Measurements from ENCODE around the gene ITGBL1. TPM values are rescaled to one million over a fixed set of nuclear protein-coding genes. Genes with fewer than 3 reads are reported as not detected.

ITGBL1 gene
- total RNA-seq, 3 donors from 2014 or later (not counting 1 experiment from before 2014, with no cell fraction given): not detected

DNA sequence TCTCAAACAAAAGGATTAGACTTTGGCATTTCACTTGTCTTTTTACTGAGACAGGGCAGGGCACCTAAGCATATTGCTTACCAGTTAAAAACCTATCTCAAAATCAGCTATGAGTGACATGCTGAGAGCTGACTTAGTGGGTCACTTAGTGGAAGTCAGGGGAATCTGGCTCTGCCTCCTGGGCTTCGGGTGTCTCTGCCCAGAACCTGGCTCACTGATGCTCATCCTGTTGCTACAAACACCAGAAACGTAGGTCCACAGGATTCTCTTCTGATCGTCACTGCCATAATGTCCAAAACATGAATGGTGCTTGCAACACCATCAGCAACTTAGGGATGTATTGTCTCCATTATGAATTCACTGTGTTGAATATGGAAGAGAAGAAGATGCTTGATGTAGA, 276.1 kb downstream of the ITGBL1 start:
- no peak overlapping the region for H3K27ac ChIP-seq (ENCODE audit: low read length)
- ATAC-seq (no peak), DNase-seq (no peak)
- no peaks in the 10 kb centered on the region for H3K27me3 Mint-ChIP-seq (ENCODE audit: low read depth in 2 of 2)
- H3K9me3 Mint-ChIP-seq: no peaks in the 10 kb centered on the region
- TF ChIP-seq CTCF (IDR thresholded peaks at IDR 0.05): no peak
- H3K36me3 Mint-ChIP-seq: no peaks in the 10 kb centered on the region
- H3K36me3 ChIP-seq (ENCODE audit: control insufficient read depth, insufficient read depth, low read length): no peaks in the 10 kb centered on the region
- no peaks in the 10 kb centered on the region for H3K4me1 Mint-ChIP-seq
- no peaks in the 10 kb centered on the region for H3K9me3 ChIP-seq (ENCODE audit: control insufficient read depth, insufficient read depth, low read length)
- no peaks in the 10 kb centered on the region for H3K4me1 ChIP-seq (ENCODE audit: control insufficient read depth, insufficient read depth, low read length)
- H3K4me3 ChIP-seq (ENCODE audit: low read length): no peak overlapping the region
- intact Hi-C loops (cut with micrococcal nuclease): no loop called here
- no peaks in the 10 kb centered on the region for H3K27me3 ChIP-seq (ENCODE audit: control insufficient read depth, insufficient read depth, low read length)
- H3K27ac Mint-ChIP-seq: no peak overlapping the region
- 84% methylated on average over 3 of the region's 3 CpGs for WGBS (ENCODE audit: insufficient coverage)
- H3K4me3 Mint-ChIP-seq: no peak overlapping the region

- Mint-ChIP-seq H3K9me3 (no peaks in the 10 kb centered on the region), H3K4me3 (no peak overlapping the region), H3K27ac (no peak overlapping the region), H3K27me3 (ENCODE audit: low read depth in 2 of 2) (no peaks in the 10 kb centered on the region), H3K36me3 (no peaks in the 10 kb centered on the region), H3K4me1 (no peaks in the 10 kb centered on the region)
- intact Hi-C loops (cut with micrococcal nuclease): no loop called here
- no peaks in the 10 kb centered on the region for H3K27me3 ChIP-seq (ENCODE audit: control insufficient read depth, insufficient read depth, low read length)
- TF ChIP-seq CTCF (IDR thresholded peaks at IDR 0.05): no peak
- 88% methylated on average over 2 of the region's 3 CpGs for WGBS (ENCODE audit: insufficient coverage)
- no peak for ATAC-seq
- no peaks in the 10 kb centered on the region for H3K9me3 ChIP-seq (ENCODE audit: control insufficient read depth, insufficient read depth, low read length)
- no peak for DNase-seq
- H3K4me1 ChIP-seq (ENCODE audit: control insufficient read depth, insufficient read depth, low read length): no peaks in the 10 kb centered on the region
- H3K4me3 ChIP-seq (ENCODE audit: low read length): no peak overlapping the region
- H3K36me3 ChIP-seq (ENCODE audit: control insufficient read depth, insufficient read depth, low read length): no peaks in the 10 kb centered on the region
- no peak overlapping the region for H3K27ac ChIP-seq (ENCODE audit: low read length)
These were observed 278.0 kb downstream of the ITGBL1 start for GRCh38 chr13:101730420-101731000.

GRCh38 chr13:101736566-101736965, 284.1 kb downstream of the ITGBL1 start:
- Histone ChIP-seq H3K27ac (ENCODE audit: low read length) (no peak overlapping the region), H3K36me3 (ENCODE audit: control insufficient read depth, insufficient read depth, low read length) (no peaks in the 10 kb centered on the region), H3K9me3 (ENCODE audit: control insufficient read depth, insufficient read depth, low read length) (no peaks in the 10 kb centered on the region), H3K4me3 (ENCODE audit: low read length) (no peak overlapping the region), H3K4me1 (ENCODE audit: control insufficient read depth, insufficient read depth, low read length) (no peaks in the 10 kb centered on the region), H3K27me3 (ENCODE audit: control insufficient read depth, insufficient read depth, low read length) (no peaks in the 10 kb centered on the region)
- WGBS (ENCODE audit: insufficient coverage): no CpG with 5 or more reads among the region's 3 CpGs
- ATAC-seq: no peak
- DNase-seq: no peak
- no peak overlapping the region for H3K4me3 Mint-ChIP-seq
- no peaks in the 10 kb centered on the region for H3K27me3 Mint-ChIP-seq (ENCODE audit: low read depth in 2 of 2)
- H3K9me3 Mint-ChIP-seq: peaks cover 3 to 4% of the 10 kb centered on the region in 2 donors
- intact Hi-C loops (cut with micrococcal nuclease): no loop called here
- TF ChIP-seq CTCF (IDR thresholded peaks at IDR 0.05): no peak
- H3K36me3 Mint-ChIP-seq: no peaks in the 10 kb centered on the region
- H3K27ac Mint-ChIP-seq: no peak overlapping the region
- H3K4me1 Mint-ChIP-seq: no peaks in the 10 kb centered on the region

- ATAC-seq (no peak), DNase-seq (no peak)
- Histone ChIP-seq H3K4me3 (ENCODE audit: low read length) (no peak overlapping the region), H3K27ac (ENCODE audit: low read length) (no peak overlapping the region), H3K4me1 (ENCODE audit: control insufficient read depth, insufficient read depth, low read length) (no peaks in the 10 kb centered on the region), H3K36me3 (ENCODE audit: control insufficient read depth, insufficient read depth, low read length) (no peaks in the 10 kb centered on the region), H3K27me3 (ENCODE audit: control insufficient read depth, insufficient read depth, low read length) (no peaks in the 10 kb centered on the region), H3K9me3 (ENCODE audit: control insufficient read depth, insufficient read depth, low read length) (no peaks in the 10 kb centered on the region)
- Mint-ChIP-seq H3K36me3 (no peaks in the 10 kb centered on the region), H3K9me3 (peaks cover 3 to 4% of the 10 kb centered on the region in 2 donors), H3K4me3 (no peak overlapping the region), H3K27me3 (ENCODE audit: low read depth in 2 of 2) (no peaks in the 10 kb centered on the region), H3K4me1 (no peaks in the 10 kb centered on the region), H3K27ac (no peak overlapping the region)
- intact Hi-C loops (cut with micrococcal nuclease): no loop called here
- TF ChIP-seq CTCF (IDR thresholded peaks at IDR 0.05): no peak
- 93% methylated on average over 2 of the region's 2 CpGs for WGBS (ENCODE audit: insufficient coverage)
These were observed 285.9 kb downstream of the ITGBL1 start for GRCh38 chr13:101738336-101738735.
